ENCODE results near the gene DGCR8. TPM values are rescaled to one million over a fixed set of nuclear protein-coding genes. Genes with fewer than 3 reads are reported as not detected.

DGCR8 gene
- total and polyA plus RNA-seq, 2 of the 4 experiments (the other 2 are of a cell fraction) = 16.7 to 25.3 TPM

DNA sequence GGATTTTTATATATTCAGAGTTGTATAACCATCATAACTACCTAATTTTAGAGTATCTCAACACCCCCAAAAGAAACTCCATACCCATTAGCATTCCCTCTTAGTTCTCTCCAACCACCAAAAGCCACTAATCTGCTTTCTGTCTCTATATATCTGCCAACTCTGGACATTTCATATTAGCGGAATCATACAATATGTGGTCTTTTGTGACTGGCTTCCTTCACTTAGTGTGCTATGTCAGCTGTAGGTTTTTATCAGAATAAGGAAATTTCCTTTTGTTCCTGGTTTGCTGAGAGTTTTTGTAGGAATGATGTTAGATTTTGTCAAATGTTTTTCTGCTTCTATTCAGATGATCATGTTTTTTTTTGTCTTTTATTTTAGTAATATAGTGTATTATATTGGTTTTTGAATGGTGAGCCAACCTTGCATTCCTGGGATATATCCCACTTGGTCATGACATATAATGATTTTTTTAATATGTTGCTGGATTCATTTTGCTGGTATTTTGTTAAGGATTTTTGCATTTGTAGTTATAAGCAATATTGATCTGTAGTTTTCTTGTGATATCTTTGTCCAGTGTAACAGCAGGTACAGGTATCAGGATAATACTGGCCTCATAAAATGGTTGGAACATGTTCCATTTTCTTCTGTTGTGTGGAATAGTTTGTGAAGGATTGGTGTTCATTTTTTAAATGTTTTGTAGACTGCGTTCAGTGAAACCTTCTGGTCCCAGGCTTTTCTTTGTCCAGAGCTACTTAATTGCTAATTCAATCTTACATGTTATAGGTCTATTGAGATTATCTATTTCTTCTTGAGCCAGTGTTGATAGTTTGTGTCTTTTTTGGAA lies 16.8 kb downstream of the DGCR8 start:
- Histone ChIP-seq H3K4me3 (ENCODE audit: insufficient read depth, low read depth, low read length) (no peak overlapping the region), H3K18ac (ENCODE audit: low read depth, low read length) (no peak overlapping the region), H2BK120ac (ENCODE audit: low read depth, low read length) (no peak overlapping the region), H3K36me3 (ENCODE audit: control insufficient read depth, insufficient read depth, low read length) (peaks cover 68% of the 10 kb centered on the region), H3K23ac (ENCODE audit: low read depth, low read length) (no peak overlapping the region), H2AK5ac (ENCODE audit: low read depth, low read length) (no peak overlapping the region), H4K20me1 (ENCODE audit: insufficient read depth, low read length) (peaks cover 13% of the 10 kb centered on the region), H3K4ac (ENCODE audit: low read depth, low read length) (no peak overlapping the region), H3K27ac (ENCODE audit: insufficient read depth, low read length) (no peak overlapping the region), H3K9me3 (ENCODE audit: control insufficient read depth, insufficient read depth, low read length) (no peaks in the 10 kb centered on the region), H4K8ac (ENCODE audit: low read depth in 2 of 2, low read length in 2 of 2) (no peak overlapping the region), H3K14ac (replicated peaks; ENCODE audit: low read depth, low read length) (no peak overlapping the region), H2AK9ac (replicated peaks; ENCODE audit: low read depth, low read length, poor library complexity) (no peak overlapping the region), H3K79me1 (ENCODE audit: low read depth in 1 of 2, low read length in 2 of 2) (peaks cover 31 to 73% of the 10 kb centered on the region in 2 experiments), H3K27me3 (ENCODE audit: control insufficient read depth, insufficient read depth, low read length) (no peaks in the 10 kb centered on the region), H3K4me2 (ENCODE audit: low read depth, low read length) (no peak overlapping the region), H3K9me1 (ENCODE audit: insufficient read depth, low read length) (no peaks in the 10 kb centered on the region), H3K9ac (ENCODE audit: low read depth, low read length) (no peak overlapping the region), H2BK15ac (ENCODE audit: low read depth, low read length) (no peak overlapping the region), H4K91ac (ENCODE audit: insufficient read depth, low read depth, low read length) (no peak overlapping the region), H3K4me1 (ENCODE audit: control insufficient read depth, insufficient read depth, low read length) (no peaks in the 10 kb centered on the region), H2BK20ac (ENCODE audit: low read depth, low read length) (no peak overlapping the region), H4K5ac (ENCODE audit: low read depth, low read length) (no peak overlapping the region), H2AFZ (replicated peaks; ENCODE audit: low read length, poor library complexity) (no peak overlapping the region), H2BK5ac (ENCODE audit: low read depth, low read length, poor library complexity, severe bottlenecking) (no peak overlapping the region), H3K56ac (ENCODE audit: extremely low read depth, insufficient read depth, low read length) (no peak overlapping the region)
- DNase-seq = no peak
- POLR2A ChIA-PET (ENCODE audit: unreplicated experiment) = no interaction called here
- no TSS peak for BruUV-seq (replicated peaks)
- ATAC-seq (ENCODE audit: low read depth) = no peak
- no peak for TF ChIP-seq SMC3 (IDR thresholded peaks at IDR 0.05; ENCODE audit: low read depth, low read length)
- no peak for TF ChIP-seq RAD21 (IDR thresholded peaks at IDR 0.05; ENCODE audit: low read length)
- TF ChIP-seq BHLHE40 (IDR thresholded peaks at IDR 0.05; ENCODE audit: low read depth, low read length) = no peak
- TF ChIP-seq MAFK (IDR thresholded peaks at IDR 0.05; ENCODE audit: low read depth, low read length) = no peak
- no peak for TF ChIP-seq POLR2A (IDR thresholded peaks at IDR 0.05; ENCODE audit: low read depth, low read length)
- TF ChIP-seq, protein P1, sequence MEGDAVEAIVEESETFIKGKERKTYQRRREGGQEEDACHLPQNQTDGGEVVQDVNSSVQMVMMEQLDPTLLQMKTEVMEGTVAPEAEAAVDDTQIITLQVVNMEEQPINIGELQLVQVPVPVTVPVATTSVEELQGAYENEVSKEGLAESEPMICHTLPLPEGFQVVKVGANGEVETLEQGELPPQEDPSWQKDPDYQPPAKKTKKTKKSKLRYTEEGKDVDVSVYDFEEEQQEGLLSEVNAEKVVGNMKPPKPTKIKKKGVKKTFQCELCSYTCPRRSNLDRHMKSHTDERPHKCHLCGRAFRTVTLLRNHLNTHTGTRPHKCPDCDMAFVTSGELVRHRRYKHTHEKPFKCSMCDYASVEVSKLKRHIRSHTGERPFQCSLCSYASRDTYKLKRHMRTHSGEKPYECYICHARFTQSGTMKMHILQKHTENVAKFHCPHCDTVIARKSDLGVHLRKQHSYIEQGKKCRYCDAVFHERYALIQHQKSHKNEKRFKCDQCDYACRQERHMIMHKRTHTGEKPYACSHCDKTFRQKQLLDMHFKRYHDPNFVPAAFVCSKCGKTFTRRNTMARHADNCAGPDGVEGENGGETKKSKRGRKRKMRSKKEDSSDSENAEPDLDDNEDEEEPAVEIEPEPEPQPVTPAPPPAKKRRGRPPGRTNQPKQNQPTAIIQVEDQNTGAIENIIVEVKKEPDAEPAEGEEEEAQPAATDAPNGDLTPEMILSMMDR (conservative IDR thresholded peaks at IDR 0.05; ENCODE audit: low read depth, low read length) = no peak
- TF ChIP-seq, protein P2, sequence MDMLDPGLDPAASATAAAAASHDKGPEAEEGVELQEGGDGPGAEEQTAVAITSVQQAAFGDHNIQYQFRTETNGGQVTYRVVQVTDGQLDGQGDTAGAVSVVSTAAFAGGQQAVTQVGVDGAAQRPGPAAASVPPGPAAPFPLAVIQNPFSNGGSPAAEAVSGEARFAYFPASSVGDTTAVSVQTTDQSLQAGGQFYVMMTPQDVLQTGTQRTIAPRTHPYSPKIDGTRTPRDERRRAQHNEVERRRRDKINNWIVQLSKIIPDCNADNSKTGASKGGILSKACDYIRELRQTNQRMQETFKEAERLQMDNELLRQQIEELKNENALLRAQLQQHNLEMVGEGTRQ (IDR thresholded peaks at IDR 0.05; ENCODE audit: low read depth, low read length) = no peak
- TF ChIP-seq CEBPB (IDR thresholded peaks at IDR 0.05; ENCODE audit: low read depth, low read length) = no peak
- no CpG with 5 or more reads among the region's 2 CpGs for WGBS, 2 experiments (ENCODE audit: extremely low coverage in 2 of 2, insufficient read length in 1 of 2)
- intact Hi-C loops (cut with micrococcal nuclease) (no loop called here), dilution Hi-C loops (cut with HindIII; ENCODE audit: low sequenced_read_pairs, unreplicated experiment) (no loop called here), in situ Hi-C loops (cut with MboI; ENCODE audit: low sequenced_read_pairs) (no loop called here)
- CTCF ChIA-PET = no interaction called here
